Measurements from ENCODE around the gene CLCN6.

Gene CLCN6

DNA sequence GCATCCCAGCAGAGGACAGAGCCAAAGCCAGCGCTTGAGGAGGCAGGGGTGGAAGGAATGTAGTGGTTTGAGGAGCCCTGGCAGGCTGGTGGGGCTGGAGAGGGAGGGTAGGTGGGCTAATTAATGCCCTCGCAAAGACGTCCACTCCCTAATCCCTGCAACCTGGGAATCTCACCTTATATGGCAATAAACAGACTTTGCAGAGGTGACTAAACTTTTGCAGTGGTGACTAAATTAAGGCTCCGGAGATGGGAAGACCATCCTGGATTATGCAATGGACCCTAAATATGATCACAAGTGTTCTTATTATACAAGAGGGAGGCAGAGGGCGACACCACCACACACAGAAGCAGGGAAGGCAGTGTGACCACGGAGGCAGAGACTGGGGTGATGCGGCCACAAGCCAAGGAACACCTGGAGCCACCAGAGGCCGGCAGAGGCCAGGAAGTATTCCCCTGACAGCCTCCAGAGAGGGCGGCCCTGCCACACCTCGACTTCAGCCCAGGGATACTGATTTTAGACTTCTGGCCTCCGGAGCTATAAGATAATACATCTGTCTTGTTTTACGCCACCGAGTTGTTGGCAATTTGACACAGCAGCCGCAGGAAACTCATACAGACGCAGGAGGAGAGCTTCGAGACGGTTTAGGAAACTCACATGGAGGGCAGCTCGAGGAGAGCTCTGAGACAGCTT is 75.9 kb downstream of the CLCN6 start:
- no peak for DNase-seq

DNA sequence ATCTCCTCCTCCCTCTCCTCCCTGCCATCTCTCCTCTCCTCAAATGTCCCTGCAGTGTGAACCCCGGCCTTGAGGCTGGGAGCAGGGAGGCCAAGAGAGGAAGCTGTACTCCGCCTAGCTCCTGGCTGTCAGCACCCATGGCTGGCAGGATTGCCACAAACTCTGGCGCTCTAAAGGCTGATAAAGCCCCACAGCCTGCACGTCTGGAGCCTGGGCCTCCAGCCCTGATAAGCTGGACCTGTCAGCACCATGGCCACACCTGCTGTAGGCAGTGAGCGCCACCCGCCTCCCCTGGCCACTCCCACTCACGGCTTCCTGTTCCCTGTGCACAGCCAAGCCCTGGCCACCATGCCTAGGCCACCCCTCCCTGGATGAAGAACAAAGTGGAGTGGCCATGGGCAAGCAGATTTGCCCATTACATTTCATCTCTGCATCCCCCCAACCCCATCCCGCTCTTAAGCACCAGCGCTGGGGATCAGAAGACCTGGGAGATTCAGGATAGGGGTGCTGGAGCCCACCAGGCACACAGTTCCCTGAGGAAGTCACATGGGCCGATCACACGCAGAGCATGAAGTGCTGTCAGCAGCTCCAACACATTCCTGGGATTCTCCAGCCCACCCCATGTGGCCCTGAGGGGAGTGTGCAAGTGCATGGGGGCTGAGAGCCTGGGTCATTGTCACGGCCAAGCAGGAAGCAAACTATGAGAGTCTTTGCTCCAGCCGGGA is 77.0 kb downstream of the CLCN6 start:
- DNase-seq, result no peak

DNA sequence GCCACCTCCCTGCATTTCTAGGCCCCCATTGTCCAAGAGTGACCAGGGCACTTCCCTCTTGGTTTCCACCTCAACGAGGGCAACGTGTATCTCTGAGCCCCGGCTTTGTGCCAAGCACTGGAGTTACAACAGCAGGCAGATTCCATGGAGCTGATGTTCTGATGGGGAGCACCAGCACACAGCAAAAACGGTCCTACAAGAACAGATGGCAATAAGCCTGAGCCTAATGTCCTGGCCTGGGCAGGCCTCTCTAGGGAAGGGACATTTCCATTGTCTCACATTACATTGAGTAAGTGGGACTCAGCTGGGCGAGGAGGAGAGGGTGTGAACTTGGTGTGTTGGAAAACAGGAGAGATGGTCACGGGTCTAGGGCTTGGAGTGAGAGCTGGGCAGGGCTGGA is 79.9 kb downstream of the CLCN6 start:
- no peak for DNase-seq

DNA sequence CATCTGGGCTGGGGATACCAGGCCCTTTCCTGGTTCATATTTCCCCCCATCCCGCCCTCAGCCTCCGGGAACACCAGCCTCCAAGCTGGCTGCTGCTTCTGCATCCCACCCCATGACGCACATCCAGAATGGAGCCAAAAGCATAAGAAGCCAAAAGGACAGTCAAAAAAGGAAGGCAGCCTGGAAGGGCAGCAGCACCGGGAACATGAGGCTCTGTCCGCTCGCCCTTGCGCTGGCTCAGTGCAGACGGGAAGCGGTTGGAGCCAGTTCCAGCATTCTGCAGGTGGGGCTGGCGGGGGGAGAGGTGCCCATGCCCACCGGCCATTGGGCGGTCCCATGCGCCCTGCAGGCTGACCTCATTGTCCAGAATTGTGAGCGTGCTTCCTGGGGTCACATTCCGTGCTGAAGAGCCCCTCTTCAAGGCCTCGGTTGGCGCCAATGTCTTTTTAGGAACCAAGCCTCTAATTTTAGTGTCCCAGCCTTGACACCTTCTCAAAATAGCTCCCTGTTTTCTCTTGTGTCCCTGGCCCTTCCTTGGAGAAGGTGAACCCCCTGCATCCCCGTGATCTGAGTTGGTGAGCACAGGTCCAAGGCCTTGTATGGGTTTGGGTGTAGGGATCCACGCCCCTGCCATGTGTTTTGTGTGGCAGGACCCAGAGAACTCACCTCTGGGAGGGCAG is 81.1 kb downstream of the CLCN6 start:
- DNase-seq, result no peak

DNA sequence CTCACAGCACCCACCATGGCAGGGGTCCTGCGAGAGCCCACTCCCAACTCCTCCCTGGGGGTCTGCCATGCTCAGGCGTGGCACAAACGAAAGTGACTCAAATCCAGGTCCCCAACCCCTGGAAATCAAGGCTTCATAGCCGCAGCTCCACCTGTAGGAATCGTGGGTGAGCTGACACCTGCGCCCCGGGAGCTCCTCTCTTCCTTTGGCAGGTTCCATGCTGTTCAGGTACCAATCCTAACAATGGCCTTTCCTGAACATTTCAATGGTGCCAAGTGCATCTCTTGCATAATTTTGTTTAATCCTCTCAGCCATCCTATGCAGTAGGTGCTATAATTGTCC is 81.6 kb downstream of the CLCN6 start:
- no peak for DNase-seq

DNA sequence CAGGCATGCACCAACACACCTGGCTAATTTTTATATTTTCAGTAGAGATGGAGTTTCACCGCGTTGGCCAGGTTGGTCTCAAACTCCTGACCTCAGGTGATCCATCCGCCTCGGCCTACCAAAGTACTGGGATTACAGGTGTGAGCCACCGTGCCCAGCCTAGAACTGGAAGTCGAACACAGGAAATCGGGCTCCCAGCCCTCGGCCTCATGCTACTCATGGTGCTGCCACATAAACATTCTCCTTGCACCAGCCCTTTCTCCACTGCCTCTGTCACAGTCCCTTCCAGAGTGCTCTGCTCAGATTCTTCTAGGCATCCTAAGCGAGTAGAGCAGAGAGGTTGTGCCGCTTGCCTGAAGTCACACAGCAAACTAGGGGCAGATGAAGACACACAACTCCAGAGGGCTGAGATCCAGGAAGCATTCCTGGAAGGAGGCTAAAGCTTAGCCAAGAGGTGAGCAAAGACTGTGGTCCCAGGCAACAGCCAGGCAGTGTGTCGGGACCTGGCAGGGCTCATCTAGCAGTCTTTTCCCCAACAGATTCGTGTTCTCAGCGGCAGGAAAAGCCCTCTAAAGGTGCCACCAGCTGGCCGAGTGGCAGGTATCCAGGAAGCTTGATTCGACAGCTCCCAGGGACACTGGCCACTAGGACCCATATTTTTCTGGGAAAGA is 82.3 kb downstream of the CLCN6 start:
- no peak for DNase-seq

DNA sequence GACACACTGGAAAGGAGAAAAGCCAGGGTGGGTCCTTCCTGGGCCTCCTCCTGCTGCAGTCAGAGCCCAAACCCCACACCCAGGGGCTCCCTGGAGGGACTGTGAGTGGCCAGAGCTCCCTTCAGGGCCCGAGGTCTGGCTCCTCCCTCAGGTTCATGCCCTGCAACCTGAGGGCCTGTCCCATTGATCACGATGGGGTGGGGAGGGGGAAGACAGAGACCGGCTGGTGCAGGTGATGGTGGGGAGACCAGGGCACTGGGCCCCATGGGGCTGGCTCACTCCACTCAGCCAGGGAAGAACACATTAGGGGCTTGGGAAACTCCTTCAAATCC is 82.9 kb downstream of the CLCN6 start:
- no peak for DNase-seq

DNA sequence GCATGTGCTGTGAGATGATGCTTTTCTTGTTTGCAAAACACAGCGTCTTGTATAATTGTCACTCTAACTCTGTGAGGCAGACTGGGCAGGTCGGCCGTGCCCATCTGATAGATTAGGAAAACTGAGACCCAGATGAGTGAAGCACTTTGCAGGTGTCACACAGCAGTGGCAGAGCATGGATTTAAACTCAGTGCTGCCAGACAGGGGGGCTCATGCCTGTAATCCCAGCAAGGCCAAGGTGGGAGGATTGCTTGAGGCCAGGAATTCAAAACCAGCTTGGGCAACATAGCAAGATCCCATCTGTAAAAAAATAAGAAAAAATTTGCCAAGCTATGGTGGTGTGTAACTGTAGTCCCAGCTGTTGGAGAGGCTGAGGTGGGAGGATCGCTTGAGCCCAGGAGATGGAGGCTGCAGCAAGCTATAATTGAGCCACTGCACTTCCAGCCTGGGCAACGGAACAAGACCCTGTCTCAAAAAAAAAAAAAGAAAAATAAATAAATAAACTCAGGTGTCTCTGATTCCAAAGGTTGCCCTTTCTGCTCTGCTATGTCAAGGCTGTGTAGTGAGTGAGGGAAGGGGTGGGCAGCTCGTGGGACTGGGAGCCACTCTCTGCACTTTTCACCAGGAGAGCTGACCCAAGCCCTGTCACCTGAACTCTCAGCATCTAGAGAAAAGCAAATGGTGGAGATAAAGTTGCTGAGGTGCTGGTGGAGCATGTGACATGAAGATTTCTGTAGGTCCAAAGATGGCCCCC is 85.6 kb downstream of the CLCN6 start:
- DNase-seq, result no peak
